Suprapubic skin (tissue), 3 donors: Measurements from ENCODE around the gene FUT2.

ENCODE experiments used
- POLR2AphosphoS5 ChIP-seq, 3 donors: sonication (generic); formaldehyde crosslinking; IDR thresholded peaks; one replicate each; pipeline ENCODE4 v1.6.1; 2017; ENCODE audit warnings: antibody characterized with exemption in 3 of 3
- TF ChIP-seq, protein P1 (sequence below), 2 donors: fragments of 200-600 bp in 1 of 2; fragments of 450-650 bp in 1 of 2; sonication (generic) in 1 of 2; IDR thresholded peaks; one replicate each; pipeline ENCODE4 v1.5.1; 2016 to 2019; ENCODE audit warnings: antibody characterized with exemption in 2 of 2, mild to moderate bottlenecking in 1 of 2, moderate library complexity in 1 of 2

DNA sequence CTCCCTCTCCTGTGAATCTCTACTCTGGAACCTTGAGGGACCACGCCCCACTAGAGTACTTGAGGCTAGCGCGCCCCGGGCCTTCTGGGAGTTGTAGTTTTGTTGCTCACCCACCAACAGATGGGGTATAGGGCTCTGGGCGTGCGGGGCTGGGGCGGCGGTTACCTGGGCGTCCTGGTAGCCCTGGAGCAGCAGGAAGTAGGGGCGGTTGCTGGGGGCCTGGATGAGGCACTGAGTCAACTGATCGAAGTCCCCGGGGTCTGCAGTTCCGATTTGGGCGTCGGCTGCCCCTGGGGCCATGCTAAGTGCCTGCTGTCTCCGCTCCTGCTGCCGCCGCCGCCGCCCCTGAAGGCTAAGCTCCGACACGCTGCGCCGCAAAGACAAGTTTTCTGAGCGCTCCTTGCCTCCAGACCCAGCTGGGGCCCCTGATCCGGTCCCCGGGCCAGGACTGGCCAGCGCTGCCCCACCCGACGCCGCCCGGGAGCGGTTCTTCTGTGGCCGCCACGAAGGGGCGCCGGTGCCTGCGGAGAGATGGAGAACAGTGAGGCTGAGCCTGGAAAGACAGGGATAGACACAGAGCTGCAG lies 39.4 kb downstream of the FUT2 start:
- TF ChIP-seq POLR2AphosphoS5 (IDR thresholded peaks at IDR 0.05) = no peak
- TF ChIP-seq, protein P1, sequence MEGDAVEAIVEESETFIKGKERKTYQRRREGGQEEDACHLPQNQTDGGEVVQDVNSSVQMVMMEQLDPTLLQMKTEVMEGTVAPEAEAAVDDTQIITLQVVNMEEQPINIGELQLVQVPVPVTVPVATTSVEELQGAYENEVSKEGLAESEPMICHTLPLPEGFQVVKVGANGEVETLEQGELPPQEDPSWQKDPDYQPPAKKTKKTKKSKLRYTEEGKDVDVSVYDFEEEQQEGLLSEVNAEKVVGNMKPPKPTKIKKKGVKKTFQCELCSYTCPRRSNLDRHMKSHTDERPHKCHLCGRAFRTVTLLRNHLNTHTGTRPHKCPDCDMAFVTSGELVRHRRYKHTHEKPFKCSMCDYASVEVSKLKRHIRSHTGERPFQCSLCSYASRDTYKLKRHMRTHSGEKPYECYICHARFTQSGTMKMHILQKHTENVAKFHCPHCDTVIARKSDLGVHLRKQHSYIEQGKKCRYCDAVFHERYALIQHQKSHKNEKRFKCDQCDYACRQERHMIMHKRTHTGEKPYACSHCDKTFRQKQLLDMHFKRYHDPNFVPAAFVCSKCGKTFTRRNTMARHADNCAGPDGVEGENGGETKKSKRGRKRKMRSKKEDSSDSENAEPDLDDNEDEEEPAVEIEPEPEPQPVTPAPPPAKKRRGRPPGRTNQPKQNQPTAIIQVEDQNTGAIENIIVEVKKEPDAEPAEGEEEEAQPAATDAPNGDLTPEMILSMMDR (IDR thresholded peaks at IDR 0.05) = no peak
